CD4-positive, alpha-beta T cell treated with Interleukin-12 subunit alpha and Interleukin-12 subunit beta, for 1 hour (primary cell): ENCODE measurements around the gene CC2D2A.
A peak's percentile ranks its signal among the peaks of the same experiment; 100 is the strongest.

ENCODE experiments used
- DNase-seq: peaks from one replicate; pipeline ENCODE4 v3.0.0-alpha.2; 2020

CC2D2A gene

DNA sequence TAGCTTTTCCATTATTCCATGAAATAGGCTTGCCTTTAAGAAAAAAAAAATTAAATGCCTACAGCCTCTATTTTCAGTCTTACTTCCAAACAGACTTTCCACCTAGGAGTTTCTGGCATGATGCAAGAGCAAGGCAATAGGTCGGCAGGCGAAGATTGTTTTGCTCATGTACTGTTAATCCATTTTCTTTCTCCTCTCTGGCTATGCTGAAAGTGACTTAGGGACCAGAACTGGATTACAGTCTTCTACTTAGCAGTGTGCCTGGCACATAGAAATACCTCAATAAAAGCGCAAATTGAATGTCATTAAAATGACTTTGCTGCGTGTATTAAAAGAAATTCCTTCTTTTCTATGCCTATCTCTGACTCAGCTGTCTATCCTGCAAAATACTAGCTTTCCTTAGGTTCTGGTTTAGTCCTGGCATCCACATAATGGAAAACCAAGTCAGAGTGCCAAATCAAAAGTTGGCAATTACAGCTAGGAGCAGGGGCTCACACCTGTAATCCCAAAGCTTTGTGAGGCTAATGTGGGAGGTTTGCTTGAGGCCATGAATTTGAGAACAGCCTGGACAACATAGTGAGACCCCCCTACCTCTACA, 51.9 kb downstream of the CC2D2A start:
- no peak for DNase-seq

DNA sequence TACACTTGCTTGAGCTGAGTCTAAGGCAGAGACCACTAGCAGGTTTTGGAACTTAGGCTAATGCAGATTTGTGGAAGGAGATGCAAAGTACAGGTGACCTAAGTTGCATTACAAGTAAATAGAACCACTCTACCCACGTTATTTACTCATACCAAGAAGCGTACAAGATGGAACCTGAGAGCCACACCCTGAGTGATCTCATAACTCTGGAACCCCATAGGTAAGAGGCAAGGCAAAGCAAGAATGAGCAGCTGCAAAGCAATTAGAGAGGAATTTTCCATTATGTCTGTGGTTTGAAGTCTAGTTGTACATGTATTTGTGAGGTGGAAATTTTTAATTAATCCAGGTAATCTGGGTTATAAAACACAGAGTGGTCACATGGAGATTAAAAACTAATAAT, 55.4 kb downstream of the CC2D2A start:
- no peak for DNase-seq

DNA sequence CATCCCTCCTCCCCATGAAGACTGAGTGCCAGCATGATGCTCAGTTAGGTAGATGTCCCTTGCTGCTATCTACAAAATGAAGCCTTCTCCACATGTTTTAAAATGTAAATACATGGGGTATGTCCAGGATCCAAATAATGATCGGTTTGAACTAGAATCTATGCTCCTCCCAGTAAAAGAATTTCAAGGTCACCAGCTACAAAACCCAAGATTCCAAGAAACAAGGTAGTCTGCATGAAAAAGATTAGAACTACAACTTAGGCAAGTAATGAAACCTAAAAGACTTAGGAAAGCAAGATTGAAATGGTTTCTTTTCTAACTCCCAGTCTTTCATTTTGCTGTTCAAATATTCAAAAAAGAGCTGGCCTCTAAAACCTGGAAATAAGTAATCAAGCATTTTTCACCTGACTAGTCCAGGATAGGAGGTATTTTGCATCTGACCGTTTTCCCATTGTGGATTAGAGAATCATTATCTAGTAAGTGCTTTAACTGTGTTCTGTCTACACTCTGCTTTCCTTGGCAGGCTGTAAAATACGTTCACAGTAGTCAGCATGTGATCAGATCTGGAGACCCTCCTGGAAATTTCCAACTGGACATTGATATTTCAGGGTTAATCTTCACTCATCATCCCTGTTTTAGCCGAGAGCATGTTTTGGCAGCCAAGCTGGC, 57.4 kb downstream of the CC2D2A start:
- no peak for DNase-seq

DNA sequence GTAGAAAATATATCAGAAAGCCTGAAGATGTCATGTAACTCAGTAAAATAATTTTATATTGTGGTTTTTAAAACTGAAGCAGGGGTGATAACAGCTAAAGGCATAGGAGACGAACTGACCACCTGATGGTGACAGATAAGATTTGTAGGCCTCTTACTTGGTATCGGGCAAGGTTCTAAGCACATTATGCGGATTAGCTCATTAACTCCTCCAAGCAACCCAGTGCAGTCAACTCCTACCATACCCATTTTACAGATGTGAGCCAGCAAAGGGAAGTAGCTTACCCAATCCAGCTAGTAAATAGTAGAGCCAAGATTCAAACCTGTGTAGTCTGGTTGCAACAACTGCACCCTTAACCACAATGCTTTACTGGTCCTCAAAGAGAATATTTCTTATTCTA, 62.1 kb downstream of the CC2D2A start:
- DNase-seq: no peak

DNA sequence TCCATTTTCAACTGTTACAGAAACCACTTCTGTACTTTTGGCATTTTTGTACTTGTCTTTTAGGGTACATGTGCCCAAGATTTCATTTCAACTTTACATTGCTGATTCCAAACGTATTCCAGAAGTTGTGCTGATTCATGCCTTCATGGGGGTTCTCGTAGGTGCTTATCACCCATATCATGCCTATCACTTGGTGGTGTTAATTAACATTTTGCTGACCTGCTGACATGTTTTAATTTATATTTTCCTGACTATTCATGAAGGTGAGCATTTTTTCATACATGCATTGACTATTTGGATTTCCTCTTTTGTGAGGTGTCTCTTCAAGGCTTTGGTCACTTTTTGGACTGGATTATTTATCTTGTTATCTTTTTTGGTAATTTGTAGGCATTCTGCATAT, 64.1 kb downstream of the CC2D2A start:
- DNase-seq: no peak

DNA sequence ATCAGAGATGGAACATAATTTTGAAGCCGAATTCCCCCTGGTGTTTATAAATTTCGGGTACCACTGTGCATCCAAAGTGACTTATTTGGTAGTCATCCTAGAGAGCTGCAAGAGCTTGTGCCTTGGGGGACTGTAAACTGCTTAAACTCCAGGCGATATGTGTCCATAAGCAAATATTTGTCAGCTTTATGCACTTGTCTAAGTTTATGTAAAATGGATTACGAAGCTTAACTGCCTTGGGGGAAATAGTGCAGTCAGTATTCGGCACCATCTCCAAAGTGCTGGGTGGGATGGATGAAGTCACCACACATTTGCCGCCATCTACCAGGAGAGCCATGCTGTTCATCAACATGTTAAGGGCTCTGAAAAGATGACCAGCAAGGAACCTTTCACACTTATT, 65.9 kb downstream of the CC2D2A start:
- DNase-seq: no peak

DNA sequence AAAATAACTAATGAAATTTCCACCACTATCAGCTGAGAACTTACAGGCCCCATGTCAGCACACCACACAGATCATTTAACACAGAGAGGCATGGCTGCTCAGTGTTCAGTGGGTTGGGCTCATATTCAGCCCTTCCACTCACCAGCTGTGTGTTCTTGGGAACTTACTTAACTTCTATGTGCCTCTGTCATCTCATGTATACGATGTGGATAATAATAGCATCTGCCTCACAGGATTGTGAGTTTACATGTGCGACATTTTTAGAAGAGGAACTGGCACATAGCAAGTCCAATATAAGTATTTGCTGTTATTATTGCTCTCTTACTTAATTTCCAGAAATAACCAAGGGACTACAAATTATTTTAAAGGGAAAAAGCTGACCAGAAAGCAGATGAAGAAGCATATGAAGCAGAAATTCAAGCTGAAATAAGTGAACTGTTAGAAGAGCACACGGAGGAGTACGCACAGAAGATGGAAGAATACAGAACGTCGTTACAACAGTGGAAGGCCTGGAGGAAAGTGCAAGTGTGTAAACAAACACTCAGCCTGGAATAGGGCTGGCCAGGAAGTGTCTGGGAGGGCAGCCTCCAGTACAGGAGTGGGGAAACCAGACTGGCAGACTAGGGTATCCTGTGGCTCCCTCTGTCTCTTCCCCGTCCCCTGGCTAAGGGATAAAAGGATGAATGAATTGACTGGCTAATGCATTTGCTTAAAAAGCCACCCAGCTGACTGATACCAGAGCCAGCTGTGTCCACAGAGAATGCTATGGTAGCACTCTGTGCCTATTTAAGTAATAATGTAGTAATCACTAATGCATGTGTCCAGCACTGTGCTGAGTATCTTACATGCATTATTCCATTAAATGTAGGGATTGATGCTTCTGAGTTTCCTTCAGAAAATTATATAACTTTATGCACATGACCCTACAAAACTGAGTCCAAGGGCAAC, 67.1 kb downstream of the CC2D2A start:
- no peak for DNase-seq

DNA sequence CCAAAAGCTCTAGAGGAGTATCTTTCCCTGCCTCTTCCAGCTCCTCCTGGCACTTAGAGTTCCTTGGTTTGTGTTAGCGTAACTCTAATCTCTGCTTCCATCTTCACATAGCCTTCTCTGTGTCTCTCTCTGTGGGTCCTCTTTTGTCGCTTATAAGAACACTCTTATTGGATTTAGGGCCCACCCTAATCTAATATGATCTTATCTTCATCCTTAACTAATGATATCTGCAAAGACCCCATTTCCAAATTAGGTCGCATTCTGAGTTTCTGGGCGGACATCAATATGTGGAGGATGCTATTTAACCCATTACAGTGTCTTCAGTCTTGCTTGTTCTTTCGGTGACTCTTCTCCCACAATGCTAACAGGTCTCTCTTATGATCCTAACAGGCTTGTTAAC, 72.3 kb downstream of the CC2D2A start:
- DNase-seq: no peak

DNA sequence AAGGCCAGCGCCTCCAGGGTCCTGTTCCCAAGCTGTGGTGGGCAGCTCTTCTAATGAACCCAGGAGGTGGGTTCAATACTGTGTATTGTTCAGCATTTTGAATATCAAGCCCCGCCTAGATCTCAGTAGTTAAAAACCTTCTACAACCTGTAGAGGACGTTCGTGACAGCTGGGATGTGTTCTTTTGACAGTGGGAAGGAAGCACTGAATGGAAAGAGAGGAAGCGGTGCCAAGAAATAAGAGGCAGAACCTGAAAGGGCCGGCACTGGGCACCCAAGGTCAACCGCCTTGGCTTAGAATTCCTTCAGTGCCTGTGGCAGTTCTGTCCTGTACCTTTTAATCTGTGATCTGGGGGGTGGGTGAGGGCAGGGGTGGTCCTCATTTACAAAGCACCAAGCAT, 73.1 kb downstream of the CC2D2A start:
- no peak for DNase-seq

DNA sequence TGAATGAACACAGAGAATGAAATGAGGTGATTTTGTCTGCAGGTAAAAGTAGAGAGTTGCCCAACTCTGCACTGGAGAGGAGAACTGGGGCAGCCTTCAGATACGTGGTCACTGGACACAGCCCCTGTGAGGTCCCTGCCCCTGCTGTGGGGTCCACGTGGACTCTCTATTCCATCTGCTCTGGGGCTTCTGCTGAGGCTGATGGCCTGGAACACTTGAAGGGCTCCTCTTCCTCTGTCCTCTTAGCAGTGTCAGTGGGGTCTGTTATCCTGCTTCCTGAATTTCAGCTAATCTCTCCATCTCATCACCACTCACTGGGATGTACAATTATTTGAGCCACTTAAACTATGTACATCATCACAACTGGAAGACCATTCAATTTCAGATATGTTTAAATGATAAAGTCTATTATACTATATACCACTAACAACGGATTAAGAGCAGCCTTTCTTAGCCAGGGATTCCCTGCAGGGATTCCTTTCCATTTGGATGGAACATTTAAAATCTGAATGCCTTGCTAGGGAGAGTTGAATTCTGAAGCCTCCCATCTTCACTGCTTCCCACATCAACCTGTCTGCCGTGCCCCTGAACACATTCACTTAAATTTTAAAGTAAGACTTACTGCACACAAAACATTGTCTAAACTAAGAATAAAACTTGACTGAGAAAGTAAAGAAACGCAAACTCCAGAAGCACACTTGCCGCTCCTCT, 74.0 kb downstream of the CC2D2A start:
- DNase-seq: no peak

DNA sequence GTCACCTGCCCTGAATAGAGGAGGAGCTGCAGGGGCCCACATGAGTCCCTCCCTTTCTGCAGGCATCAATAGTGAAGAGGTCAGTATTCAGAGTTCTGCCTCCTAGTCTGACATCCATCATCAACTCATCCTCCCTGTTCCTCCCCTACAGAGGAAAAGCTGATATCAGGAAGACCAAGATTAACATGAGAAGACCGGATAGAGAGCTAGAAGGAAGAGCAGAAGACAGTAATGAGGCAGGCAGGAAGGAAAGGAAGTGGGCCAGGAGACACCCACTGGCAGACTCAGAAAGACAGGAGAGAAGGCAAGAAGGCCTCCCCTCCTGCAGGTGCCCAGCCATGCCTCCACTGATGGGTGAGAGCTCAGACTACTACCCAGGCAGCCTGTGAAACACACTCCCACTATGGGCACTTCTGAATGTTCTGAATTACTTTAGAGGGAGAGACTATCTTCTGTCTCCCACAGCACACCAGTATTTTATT, 74.6 kb downstream of the CC2D2A start:
- no peak for DNase-seq

DNA sequence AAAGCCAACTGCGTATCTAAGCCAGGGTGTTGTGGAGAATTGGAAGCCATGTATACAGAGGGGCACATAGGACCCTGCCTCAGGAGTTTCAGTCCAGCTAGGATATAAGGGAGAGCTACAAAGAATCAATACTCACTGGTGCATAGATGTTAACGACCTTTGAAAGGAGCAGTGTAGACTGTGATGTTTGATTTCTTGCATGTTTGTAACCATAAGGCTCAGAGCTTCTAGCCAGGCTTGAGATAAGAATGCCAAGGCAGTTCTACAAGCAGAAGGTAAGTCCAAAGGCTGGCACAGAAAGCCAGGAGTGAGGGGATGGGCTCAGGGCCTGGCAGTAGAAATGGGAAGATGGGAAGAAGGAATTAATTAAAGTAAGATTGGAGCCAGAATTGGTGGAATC, 75.7 kb downstream of the CC2D2A start:
- DNase-seq: no peak

DNA sequence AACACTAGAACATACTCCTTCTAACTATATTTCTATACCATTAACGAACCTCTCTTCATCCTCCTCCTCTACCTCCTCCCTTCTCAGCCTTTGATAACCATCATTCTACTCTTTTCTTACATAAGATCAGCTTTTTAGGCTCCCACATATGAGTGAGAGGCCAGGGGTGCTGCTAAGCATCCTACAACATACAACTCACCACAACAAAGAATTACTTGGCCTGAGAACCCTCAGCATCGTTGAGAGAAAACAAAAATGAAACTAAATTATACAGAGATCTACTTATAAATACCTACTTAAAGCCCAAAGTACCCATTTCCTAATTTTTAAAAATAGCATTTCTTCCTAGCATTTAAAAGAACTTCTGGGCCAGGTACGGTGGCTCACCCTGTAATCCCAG, 77.7 kb downstream of the CC2D2A start:
- peak; percentile 36 for DNase-seq

DNA sequence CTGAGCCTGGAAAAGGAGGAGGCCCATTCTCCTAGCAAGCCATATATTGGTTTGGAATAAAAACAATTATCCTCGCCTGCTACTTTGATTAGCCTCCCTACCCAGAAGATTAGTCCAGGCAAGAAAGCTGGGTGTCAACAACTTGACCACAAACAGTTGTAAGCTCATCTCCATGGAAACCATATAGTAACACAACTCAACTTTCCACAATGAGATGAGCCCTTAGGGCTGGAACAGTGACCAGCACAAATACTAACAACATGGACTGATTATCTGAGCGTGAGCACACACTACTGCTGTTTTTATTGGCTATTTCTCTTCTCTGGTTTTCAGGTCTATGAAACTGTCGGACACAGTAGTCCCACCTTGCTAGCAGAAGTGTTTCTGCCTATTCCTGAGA, 80.8 kb downstream of the CC2D2A start:
- no peak for DNase-seq

DNA sequence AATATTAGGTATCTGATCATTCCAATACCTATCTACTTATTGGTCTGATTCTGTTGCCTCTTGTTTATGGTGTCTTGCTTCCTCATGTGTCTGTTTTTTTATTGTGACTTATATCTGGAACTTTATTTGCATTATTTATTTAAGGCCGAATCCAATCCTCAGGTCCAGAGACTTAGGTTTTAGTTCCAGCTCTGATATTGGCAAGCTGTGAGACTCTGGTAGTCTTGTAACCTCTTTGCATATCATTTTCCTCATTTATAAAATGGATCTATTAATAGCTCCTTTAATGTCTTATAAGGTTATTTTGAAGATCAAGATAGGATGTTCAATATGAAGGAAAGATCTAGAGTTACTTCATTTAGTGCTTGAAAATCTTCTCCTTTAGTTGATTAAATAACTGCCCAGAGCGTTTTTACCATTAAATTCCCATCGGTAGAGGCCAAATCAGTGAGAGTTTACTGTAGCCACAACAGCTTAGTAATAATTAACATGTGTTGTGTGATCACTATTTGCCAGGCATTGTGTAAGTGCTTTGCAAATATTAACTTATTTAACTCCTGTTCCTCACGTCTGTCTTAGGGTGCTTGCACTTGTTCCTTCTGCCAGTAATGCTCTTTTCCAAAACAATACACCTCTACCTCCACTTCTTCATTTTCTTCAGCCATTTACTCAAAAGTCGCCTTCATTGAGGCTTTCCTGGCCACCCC, 82.2 kb downstream of the CC2D2A start:
- DNase-seq: no peak

DNA sequence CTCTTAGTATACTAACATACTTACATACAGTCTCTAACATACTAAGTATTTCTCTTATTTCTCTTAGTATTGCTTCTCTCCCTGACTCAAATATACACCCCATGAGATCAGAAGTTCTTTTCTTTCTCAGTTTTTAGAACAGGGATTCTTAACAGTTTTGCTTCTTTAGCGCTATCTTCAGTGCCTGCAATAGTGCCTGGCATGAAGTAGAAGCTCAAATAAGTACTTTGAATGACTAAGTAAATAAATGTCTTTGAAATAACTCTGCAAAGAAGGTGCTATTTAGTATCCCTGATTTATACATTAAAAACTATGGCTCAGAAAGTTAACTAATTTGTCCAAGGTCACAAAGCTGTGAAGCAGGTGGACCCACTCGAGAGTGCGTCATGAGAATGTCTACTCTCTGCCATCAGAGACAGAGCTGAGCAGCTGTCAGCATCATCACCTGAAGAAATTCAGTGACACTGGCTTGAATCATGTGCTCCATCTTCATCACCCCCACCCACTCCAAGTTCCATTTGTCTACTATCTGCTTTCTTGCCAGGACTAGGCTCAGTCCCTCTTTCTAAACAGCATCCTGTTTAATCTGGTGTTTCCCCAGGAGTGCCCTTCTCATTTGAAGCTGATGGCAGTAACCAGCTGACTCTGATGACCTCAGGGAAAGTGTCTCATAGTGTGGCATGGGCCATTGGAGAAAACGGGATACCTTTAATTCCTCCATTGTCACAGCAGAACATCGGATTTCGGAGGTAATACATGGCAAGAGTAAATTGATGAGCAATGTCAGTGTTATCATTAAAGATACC, 83.1 kb downstream of the CC2D2A start:
- DNase-seq: no peak

DNA sequence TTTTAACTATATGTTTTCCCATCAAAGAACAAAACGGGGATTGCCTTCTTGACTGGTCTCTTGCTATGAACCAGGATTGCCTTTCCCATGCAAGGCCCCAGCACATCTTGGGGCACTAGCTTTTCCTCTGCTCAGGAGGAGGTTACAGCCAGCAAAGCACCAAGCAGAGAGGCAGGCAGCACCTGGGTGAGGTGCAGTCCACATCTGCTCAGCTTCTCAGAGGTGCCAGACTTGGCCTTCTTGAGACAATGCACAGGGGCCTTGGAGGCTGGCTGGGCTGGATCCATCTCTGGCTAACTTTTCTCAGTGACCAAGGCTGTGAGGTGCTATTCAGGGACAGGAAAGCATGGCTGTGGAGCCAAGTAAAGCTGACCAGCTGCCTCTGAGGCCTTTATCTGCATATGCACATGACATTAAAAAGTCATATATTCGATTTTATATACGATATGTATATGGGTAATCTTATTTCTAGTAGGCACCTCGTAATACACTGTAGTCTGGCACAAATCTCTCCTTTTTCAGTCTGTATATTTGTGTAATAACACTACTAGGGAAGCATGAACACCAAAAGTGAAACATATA, 86.9 kb downstream of the CC2D2A start:
- DNase-seq: no peak

DNA sequence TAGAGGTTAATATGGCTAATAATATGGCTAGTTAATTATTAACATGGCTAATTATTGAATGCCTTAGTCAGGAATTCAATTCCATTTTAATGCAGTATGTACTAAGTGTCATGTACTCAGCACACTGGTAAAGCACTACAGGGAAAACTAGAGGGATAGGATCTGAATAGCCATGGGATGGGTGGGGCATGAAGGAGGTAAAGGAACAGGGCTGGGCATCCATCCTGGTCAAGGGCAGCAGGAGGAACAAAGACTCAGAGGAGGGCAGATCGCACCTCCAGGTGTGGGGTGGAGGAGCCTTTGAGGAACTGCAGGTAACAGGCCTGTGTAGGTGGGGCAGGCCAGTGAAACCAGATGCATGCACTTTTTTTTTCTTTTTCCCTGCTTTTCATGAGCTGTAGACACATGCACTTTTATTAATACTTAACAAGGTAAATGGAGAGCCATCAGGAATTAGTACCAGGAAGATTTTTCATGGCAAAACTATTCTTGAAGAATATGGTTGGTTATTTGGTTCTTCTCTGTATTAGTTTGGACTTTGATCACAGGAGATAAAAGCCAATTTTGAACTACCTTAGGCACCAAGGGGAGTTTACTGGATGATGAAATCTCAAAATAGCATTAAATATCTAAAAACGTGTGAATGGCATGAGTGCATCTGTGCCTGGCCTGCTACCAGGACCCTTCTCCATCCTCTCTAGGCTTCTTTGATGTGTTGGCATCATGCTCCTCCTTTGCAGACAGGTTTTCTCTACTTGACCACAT, 88.3 kb downstream of the CC2D2A start:
- DNase-seq: no peak

DNA sequence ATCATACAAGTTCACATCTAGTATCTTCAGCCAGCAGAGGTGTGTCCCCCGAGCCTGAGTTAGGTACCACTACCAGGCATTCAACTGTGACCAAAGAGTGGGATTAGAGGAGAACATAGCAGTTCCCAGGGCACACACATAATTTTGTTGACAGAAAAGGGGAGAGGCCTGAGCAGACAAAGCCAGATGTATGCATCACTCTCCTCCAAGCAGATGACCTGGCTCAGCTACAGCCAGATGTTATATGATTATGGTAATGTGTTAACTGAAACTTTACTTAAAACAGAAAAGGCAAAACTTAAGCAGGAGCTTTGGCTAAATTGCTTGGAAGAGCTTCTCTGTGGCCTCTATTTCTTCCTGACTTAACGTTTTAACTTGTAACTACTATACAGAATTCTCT, 88.9 kb downstream of the CC2D2A start:
- DNase-seq: no peak

DNA sequence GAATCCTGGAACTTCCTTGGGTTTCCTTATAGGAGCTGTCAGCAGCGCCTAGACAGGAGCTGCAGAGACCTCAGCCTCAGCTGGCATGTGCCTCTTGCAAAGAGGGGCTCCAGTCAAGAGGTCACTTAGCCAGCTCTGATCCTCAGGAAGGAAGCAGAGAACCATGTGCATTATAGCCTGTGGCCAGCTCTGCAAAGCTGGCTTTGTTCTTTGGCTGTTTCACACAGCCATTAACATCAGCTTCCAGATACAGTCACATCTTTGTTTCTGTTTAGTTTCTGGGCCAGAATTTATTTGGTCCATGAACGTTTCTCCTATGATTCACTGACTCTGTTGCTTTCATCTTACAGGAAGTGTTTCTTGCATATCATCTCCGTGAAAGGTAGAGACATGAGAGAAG, 92.4 kb downstream of the CC2D2A start:
- DNase-seq: no peak

DNA sequence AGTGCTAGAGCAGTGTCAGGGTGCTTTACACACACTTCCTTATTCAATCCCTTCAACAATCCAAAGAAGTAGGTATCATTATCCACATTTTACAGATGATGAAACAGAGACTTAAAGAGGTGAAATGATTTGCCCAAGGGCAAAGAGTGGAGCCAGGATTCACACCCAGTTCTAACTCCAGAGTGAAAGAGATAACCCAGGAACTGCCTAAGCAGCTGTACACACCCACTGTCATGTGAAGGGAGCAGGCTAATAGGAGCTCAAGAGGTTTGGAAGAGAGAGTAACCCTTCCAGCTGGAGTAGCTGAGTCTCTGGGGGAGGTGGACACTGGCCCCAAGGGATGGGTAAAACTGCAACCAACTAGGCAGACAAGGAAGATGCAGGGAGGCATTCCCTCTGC, 92.9 kb downstream of the CC2D2A start:
- DNase-seq: no peak
